Measurements from ENCODE around the gene EME2.

EME2 gene

DNA sequence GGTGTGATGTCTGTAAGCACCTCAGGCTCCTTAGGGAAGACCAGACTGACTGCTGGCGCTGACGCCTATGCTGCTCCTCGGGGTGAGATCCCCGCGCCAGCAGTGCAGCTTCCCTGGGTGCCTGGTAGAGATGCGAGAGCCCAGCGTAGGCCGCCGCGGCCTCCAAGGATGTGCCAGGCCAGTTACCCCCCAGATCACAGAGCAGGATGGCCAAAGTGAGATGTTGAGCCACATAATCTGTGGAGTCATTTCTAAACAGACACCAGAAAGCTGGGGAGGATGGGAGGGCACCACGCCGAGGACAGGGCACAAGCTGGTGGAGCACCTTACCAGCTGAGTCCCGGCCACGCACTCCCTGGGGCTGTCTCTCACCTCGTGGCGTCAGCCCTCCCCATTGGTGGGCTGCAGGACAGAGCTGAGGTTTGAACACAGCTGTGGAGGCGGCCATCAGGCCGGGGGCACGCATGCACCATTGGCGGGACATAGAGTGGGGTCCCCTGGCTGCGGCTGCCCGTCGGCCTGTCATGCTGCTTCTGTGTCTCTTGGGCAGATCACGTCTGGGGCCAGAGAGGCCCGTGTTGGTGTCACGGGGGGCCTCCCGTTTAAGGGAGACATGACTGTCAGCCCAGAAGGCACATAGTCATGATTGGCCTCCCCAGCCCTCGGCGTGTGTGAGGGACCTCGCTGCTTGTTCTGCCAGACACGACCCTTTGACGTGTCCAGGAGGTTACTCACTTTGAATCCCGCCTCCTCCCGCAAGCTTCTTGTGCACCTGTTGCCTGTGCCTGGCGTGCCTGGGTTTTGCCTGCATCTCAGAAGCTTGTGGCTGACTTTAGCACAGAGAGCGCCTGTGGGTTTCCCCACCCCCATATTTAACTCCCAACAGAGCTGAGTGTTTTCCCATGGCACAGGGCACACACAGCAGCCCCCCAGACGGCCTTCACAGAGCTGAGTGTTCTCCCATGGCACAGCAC is 44.7 kb upstream of the EME2 start:
- peaks cover 47 to 83% (median 58%) of the 10 kb centered on the region in 3 donors for H3K36me3 ChIP-seq
- H3K9me3 ChIP-seq, result no peaks in the 10 kb centered on the region
- TF ChIP-seq, protein P1, sequence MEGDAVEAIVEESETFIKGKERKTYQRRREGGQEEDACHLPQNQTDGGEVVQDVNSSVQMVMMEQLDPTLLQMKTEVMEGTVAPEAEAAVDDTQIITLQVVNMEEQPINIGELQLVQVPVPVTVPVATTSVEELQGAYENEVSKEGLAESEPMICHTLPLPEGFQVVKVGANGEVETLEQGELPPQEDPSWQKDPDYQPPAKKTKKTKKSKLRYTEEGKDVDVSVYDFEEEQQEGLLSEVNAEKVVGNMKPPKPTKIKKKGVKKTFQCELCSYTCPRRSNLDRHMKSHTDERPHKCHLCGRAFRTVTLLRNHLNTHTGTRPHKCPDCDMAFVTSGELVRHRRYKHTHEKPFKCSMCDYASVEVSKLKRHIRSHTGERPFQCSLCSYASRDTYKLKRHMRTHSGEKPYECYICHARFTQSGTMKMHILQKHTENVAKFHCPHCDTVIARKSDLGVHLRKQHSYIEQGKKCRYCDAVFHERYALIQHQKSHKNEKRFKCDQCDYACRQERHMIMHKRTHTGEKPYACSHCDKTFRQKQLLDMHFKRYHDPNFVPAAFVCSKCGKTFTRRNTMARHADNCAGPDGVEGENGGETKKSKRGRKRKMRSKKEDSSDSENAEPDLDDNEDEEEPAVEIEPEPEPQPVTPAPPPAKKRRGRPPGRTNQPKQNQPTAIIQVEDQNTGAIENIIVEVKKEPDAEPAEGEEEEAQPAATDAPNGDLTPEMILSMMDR (IDR thresholded peaks at IDR 0.05), result no peak
- H3K4me3 ChIP-seq, result no peak overlapping the region
- no peak overlapping the region for H3K27ac ChIP-seq
- no peaks in the 10 kb centered on the region for H3K27me3 ChIP-seq
- intact Hi-C loops (cut with DNase I; ENCODE audit: low total_unique reads), result no loop called here
- H3K4me1 ChIP-seq, result peaks cover 0 to 13% (median 6%) of the 10 kb centered on the region in 4 donors
- no peak for DNase-seq

DNA sequence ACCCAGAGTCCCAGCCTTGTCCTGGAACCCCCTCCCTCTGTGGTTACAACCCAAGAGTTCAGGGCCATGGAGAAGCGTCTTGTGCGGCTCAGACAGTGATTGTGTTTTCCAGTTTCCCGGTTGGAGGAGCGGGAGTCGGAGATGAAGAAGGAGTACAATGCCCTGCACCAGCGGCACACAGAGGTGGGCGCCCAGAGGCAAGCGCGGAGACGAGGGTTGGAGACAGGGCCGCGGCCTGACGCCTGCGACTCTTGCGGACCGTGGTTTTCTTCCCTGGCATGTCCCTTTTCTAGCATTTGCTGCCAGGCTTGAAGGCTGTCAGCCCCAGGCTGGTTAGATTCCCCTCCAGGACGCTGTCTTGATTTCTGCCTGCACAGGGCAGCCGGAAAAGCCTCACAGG is 43.6 kb upstream of the EME2 start:
- Histone ChIP-seq H3K9me3 (no peaks in the 10 kb centered on the region), H3K36me3 (peaks cover 53 to 94% (median 69%) of the 10 kb centered on the region in 3 donors), H3K27ac (no peak overlapping the region), H3K4me1 (peaks cover 0 to 3% (median under 1%) of the 10 kb centered on the region in 4 donors), H3K27me3 (no peaks in the 10 kb centered on the region), H3K4me3 (no peak overlapping the region)
- intact Hi-C loops (cut with DNase I; ENCODE audit: low total_unique reads), result no loop called here
- no peak for DNase-seq
- TF ChIP-seq, protein P1 (IDR thresholded peaks at IDR 0.05), result no peak

DNA sequence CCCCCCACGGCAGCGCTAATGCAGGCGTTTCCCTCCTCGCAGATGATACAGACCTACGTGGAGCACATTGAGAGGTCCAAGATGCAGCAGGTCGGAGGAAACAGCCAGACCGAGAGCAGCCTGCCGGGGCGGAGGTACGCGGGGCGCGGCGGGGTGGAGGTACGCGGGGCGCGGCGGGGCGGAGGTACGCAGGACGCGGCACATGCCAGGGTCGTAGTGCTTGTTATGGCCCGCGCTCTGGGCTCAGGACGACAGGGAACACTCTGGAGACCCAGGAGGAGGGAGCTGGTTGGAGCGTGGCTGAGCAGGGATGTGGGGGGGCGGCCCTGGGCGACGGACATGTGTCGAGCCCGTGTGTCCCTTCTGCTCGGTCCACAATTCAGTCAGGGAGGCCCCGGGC is 43.2 kb upstream of the EME2 start:
- intact Hi-C loops (cut with DNase I; ENCODE audit: low total_unique reads), result no loop called here
- Histone ChIP-seq H3K27ac (no peak overlapping the region), H3K9me3 (no peaks in the 10 kb centered on the region), H3K4me3 (no peak overlapping the region), H3K27me3 (no peaks in the 10 kb centered on the region), H3K4me1 (no peaks in the 10 kb centered on the region), H3K36me3 (peaks cover 53 to 94% (median 73%) of the 10 kb centered on the region in 3 donors)
- TF ChIP-seq, protein P1 (IDR thresholded peaks at IDR 0.05), result no peak
- DNase-seq, result no peak

DNA sequence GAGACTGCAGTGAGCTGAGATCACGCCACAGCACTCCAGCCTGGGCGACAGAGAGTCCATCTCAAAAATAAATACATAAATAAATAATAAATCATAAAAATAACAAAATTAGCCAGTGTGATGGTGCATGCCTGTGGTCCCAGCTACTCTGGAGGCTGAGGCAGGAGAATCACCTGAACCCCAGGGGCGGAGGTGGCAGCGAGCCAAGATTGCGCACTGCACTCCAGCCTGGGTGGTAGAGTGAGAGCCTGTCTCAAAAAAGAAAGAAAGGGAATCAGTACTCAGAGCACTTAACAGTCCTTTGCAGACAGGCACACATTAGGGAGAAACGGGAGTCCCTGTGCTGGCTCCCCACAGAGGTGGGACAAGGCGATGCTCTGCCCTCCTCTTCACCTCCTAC is 41.5 kb upstream of the EME2 start:
- intact Hi-C loops (cut with DNase I; ENCODE audit: low total_unique reads), result no loop called here
- TF ChIP-seq, protein P1 (IDR thresholded peaks at IDR 0.05), result no peak
- no peak for DNase-seq

DNA sequence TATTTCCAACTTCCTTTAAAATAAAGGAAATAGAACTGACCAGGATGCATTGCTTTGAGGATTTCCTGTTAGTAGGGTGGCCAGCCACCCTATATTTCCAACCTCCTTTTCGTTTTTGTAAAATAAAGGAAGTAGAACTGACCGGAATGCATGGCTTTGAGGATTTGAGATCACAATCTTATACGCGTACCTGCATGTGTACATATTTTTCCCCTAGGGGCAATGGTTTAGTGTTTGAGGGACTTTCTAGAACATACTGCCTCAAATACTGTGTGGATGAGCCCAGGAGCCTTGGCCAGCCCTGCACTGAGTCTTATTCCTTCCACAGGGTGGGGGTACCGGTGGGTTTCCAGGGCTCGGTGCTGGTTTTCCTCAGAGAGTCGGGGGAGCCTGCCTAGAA is 41.0 kb upstream of the EME2 start:
- no peak overlapping the region for H3K27ac ChIP-seq
- TF ChIP-seq, protein P1 (IDR thresholded peaks at IDR 0.05), result no peak
- H3K4me3 ChIP-seq, result no peak overlapping the region
- peaks cover 34 to 79% (median 62%) of the 10 kb centered on the region in 3 donors for H3K36me3 ChIP-seq
- intact Hi-C loops (cut with DNase I; ENCODE audit: low total_unique reads), result no loop called here
- no peaks in the 10 kb centered on the region for H3K27me3 ChIP-seq
- no peaks in the 10 kb centered on the region for H3K9me3 ChIP-seq
- no peaks in the 10 kb centered on the region for H3K4me1 ChIP-seq
- no peak for DNase-seq

More for the DNA sequence above, 41.5 kb upstream of the EME2 start:
- Histone ChIP-seq H3K36me3 (peaks cover 39 to 84% (median 67%) of the 10 kb centered on the region in 3 donors), H3K4me3 (no peak overlapping the region), H3K9me3 (no peaks in the 10 kb centered on the region), H3K27ac (no peak overlapping the region), H3K4me1 (no peaks in the 10 kb centered on the region), H3K27me3 (no peaks in the 10 kb centered on the region)

Measured in tibial artery (tissue), 4 donors.